ENCODE data around the gene CANX. TPM values are rescaled to one million over a fixed set of nuclear protein-coding genes. Genes with fewer than 3 reads are reported as not detected.

Gene CANX
- total RNA-seq, 1 experiment from 2014 or later = 766 TPM

DNA sequence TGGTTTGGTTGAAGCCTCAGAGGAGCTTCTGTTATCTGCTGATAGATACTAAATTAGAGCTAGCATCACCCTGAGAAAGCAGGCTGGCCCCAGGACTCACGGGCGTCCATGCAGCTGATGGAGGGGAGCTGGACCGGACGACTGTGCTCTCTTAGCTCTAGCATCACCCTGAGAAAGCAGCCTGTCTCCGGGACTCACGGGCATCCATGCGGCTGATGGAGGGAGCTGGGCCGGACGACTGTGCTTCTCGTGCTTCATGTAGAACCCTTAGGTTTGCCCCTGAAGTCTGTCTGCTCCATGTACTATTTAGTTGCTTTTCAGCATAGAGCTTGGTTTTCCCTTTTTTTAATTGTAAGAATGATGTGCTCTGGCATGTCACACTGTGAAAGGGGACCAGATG, 78.7 kb downstream of the CANX start:
- Histone ChIP-seq H3K4me3 (replicated peaks in 1 of 2; ENCODE audit: low read depth in 1 of 2, low read length in 2 of 2) (no peak overlapping the region), H3K36me3 (ENCODE audit: control insufficient read depth in 1 of 2, insufficient read depth in 2 of 2, low read length in 2 of 2) (peaks cover 10 to 11% of the 10 kb centered on the region in 2 experiments; a peak in 2 of 4 replicates), H4K20me1 (ENCODE audit: insufficient read depth) (no peaks in the 10 kb centered on the region), H3K9ac (ENCODE audit: low read length) (no peak overlapping the region), H3K9me3 (ENCODE audit: control insufficient read depth in 1 of 2, insufficient read depth in 1 of 2, low read depth in 1 of 2, low read length in 2 of 2) (no peaks in the 10 kb centered on the region), H3K4me1 (ENCODE audit: control insufficient read depth in 1 of 2, insufficient read depth in 2 of 2, low read length in 2 of 2) (no peaks in the 10 kb centered on the region), H3K4me2 (ENCODE audit: low read length) (no peak overlapping the region), H2AFZ (ENCODE audit: low read depth, low read length, poor library complexity, severe bottlenecking) (no peak overlapping the region), H3K9me2 (ENCODE audit: insufficient read depth) (no peaks in the 10 kb centered on the region), H3K27ac (ENCODE audit: low read depth, low read length) (no peak overlapping the region), H3K27me3 (ENCODE audit: insufficient read depth, low read length) (no peaks in the 10 kb centered on the region), H3K79me2 (ENCODE audit: insufficient read depth, low read length) (no peaks in the 10 kb centered on the region)
- ChIA-PET RAD21 (ENCODE audit: low non-redundant PET in 1 of 2, low total read pairs in 2 of 2, uncharacterized antibody in 2 of 2, unreplicated experiment in 2 of 2) (interaction anchor here in 1 of 2 experiments (0.6 kb wide), 1 partner anchor 18 kb away, joined by 3 read pairs; no protein-coding TSS in a partner anchor), POLR2A (no interaction called here), CTCF (interaction anchor here (1.2 kb wide), 1 partner anchor 15 kb away, joined by 4 read pairs; no protein-coding TSS in a partner anchor)
- TF ChIP-seq, protein P1, sequence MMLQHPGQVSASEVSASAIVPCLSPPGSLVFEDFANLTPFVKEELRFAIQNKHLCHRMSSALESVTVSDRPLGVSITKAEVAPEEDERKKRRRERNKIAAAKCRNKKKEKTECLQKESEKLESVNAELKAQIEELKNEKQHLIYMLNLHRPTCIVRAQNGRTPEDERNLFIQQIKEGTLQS (IDR thresholded peaks at IDR 0.05) = no peak
- TF ChIP-seq YY1 (IDR thresholded peaks at IDR 0.05; ENCODE audit: extremely low read depth, insufficient replicate concordance, low read depth, low read length) (no peak), EGR1 (IDR thresholded peaks at IDR 0.05; ENCODE audit: low read depth) (no peak), ZBTB33 (IDR thresholded peaks at IDR 0.05; ENCODE audit: extremely low read depth, insufficient replicate concordance, low read length) (no peak), JUND (IDR thresholded peaks at IDR 0.05) (no peak), ZFX (IDR thresholded peaks at IDR 0.05) (no peak), SP1 (IDR thresholded peaks at IDR 0.05; ENCODE audit: low read depth) (no peak), EZH2 (IDR thresholded peaks at IDR 0.05) (no peak), EZH2phosphoT487 (IDR thresholded peaks at IDR 0.05; ENCODE audit: borderline replicate concordance) (no peak), SRF (IDR thresholded peaks at IDR 0.05; ENCODE audit: low read depth) (no peak), CBX3 (IDR thresholded peaks at IDR 0.05; ENCODE audit: low read depth) (no peak), FOSL1 (IDR thresholded peaks at IDR 0.05; ENCODE audit: low read depth) (no peak), ELF1 (IDR thresholded peaks at IDR 0.05; ENCODE audit: borderline replicate concordance, low read depth) (no peak), SIN3A (IDR thresholded peaks at IDR 0.05; ENCODE audit: low read depth) (no peak), CTCF (IDR thresholded peaks at IDR 0.05 in 2 of 3, conservative IDR thresholded peaks at IDR 0.05 in 1 of 3; ENCODE audit: borderline replicate concordance in 1 of 3, insufficient read depth in 1 of 3, low read depth in 2 of 3, low read length in 2 of 3) (no peak), TCF7L2 (IDR thresholded peaks at IDR 0.05; ENCODE audit: borderline replicate concordance, extremely low read depth, insufficient read depth, insufficient read length) (no peak), CEBPB (IDR thresholded peaks at IDR 0.05; ENCODE audit: low read depth) (no peak)
- TF ChIP-seq, protein P2, sequence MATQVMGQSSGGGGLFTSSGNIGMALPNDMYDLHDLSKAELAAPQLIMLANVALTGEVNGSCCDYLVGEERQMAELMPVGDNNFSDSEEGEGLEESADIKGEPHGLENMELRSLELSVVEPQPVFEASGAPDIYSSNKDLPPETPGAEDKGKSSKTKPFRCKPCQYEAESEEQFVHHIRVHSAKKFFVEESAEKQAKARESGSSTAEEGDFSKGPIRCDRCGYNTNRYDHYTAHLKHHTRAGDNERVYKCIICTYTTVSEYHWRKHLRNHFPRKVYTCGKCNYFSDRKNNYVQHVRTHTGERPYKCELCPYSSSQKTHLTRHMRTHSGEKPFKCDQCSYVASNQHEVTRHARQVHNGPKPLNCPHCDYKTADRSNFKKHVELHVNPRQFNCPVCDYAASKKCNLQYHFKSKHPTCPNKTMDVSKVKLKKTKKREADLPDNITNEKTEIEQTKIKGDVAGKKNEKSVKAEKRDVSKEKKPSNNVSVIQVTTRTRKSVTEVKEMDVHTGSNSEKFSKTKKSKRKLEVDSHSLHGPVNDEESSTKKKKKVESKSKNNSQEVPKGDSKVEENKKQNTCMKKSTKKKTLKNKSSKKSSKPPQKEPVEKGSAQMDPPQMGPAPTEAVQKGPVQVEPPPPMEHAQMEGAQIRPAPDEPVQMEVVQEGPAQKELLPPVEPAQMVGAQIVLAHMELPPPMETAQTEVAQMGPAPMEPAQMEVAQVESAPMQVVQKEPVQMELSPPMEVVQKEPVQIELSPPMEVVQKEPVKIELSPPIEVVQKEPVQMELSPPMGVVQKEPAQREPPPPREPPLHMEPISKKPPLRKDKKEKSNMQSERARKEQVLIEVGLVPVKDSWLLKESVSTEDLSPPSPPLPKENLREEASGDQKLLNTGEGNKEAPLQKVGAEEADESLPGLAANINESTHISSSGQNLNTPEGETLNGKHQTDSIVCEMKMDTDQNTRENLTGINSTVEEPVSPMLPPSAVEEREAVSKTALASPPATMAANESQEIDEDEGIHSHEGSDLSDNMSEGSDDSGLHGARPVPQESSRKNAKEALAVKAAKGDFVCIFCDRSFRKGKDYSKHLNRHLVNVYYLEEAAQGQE (IDR thresholded peaks at IDR 0.05; ENCODE audit: low read depth) = no peak
- no peak for ATAC-seq
- BruUV-seq (replicated peaks) = no TSS peak
- DNase-seq (ENCODE audit: low read depth, low spot score) = no peak
- intact Hi-C loops (cut with micrococcal nuclease) = no loop called here

Measured in HCT116 (cell line).